KOPT-K1 (cell line): ENCODE results near the gene GTF2IRD2.
"Not testable (repeated sequence)": the region's sequence is repeated elsewhere in the genome, so short reads cannot be mapped to it uniquely, and the experiment has no call there.

Experiments
- H3K27ac ChIP-seq: fragments of 200-600 bp; sonication (generic); 2 replicates; pipeline ENCODE4 v1.5.1; 2016; ENCODE audit warnings: antibody characterized with exemption, mild to moderate bottlenecking, low read depth, low read length; ENCODE audit not compliant: poor library complexity, severe bottlenecking
- H3K36me3 ChIP-seq: fragments of 200-600 bp; sonication (generic); 2 replicates; pipeline ENCODE4 v1.5.1; 2017; ENCODE audit warnings: antibody characterized with exemption, mild to moderate bottlenecking, low read length, moderate library complexity; ENCODE audit not compliant: insufficient read depth
- H3K9me3 ChIP-seq: fragments of 200-600 bp; sonication (generic); 2 replicates; pipeline ENCODE4 v1.5.1; 2017; ENCODE audit warnings: antibody characterized with exemption, low read length, mild to moderate bottlenecking; ENCODE audit not compliant: insufficient read depth, poor library complexity, severe bottlenecking

The GTF2IRD2 gene

DNA sequence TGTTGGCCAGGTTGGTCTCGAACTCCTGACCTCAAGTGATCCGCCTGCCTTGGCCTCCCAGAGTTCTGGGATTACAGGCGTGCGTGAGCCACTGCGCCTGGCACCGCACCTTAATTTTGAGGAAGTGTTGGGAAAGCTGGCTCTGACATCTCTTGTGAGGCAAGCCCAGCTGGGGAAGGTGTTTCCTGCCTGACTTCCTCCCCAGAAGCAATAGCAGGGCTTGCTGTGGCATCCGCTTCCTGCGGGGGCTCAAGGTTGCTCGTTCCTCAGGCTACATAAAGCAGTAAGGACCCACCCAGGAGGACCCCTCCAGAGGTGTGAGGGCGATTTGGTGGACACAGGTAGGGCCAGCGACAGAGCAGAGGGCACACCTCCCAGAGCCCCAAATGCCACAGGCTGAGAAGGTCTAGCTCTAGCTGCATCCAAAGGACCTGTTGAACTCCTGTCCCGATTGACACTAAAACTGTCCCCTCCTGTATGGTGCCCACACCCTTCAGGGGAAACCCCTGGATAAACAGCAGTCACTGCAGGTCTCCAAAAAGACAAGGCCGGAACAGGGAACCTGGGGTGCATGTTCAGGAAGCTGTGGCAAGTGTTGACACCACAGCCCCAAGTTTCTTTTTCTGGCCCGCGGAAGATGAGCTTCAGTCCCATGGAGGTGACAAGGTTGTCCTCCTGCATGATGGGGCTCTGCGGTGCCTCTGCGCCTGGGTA lies 86.0 kb downstream of the GTF2IRD2 start:
- H3K27ac ChIP-seq, H3K9me3 ChIP-seq, H3K36me3 ChIP-seq: not testable (repeated sequence)

DNA sequence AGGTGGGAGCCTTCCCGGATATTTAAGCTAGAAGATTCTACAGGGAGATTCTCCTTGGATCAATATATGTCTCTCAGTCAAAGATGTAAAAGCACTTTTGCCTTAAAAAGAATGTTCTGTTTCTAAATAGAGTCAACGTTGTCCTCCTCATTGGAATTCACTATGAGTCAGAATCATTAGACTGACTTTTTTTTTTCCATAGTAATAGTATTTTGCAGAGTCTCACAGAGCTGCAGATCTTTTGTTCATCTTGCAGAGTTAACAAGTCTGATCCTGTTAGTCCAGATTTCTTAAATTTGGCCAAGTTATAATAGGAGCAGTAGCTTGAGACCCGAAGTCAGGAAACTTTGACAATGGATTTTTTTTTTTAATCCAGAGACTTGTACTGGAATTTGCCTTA lies 92.4 kb downstream of the GTF2IRD2 start:
- H3K9me3 ChIP-seq, H3K36me3 ChIP-seq, H3K27ac ChIP-seq: not testable (repeated sequence)

- not testable (repeated sequence) for H3K27ac ChIP-seq, H3K9me3 ChIP-seq
Measured at GRCh38 chr7:74758268-74758667, 93.1 kb downstream of the GTF2IRD2 start.

DNA sequence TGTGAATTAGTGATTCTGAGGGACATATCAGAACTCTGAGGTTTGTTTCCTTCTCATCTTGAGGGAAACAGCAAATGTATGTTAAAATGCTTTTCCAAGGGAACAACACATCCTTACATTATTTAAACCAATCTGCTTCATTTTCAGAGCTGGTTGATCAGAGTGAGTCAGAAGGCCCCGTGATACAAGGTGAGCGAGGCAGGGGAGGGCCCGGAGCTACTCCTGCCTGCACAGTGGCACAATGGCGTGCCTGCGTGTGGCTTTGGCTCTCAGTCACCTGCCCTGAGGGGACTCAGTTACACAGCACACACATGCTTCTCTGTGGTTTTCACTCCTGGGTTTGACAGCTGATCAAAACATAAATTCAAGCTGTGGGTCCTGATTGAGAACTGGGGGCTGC lies 94.7 kb downstream of the GTF2IRD2 start:
- not testable (repeated sequence) for H3K9me3 ChIP-seq, H3K27ac ChIP-seq, H3K36me3 ChIP-seq

More at GRCh38 chr7:74758268-74758667, 93.1 kb downstream of the GTF2IRD2 start:
- H3K36me3 ChIP-seq: not testable (repeated sequence)

GRCh38 chr7:74753921-74754482 lies 97.4 kb downstream of the GTF2IRD2 start:
- H3K36me3 ChIP-seq, H3K9me3 ChIP-seq, H3K27ac ChIP-seq: not testable (repeated sequence)
